Smooth muscle cell of the umbilical artery (primary cell): ENCODE measurements around the gene HARBI1. TPM values are rescaled to one million over a fixed set of nuclear protein-coding genes. Genes with fewer than 3 reads are reported as not detected.

ENCODE experiments used
- total RNA-seq: library from RNA; depleted of rRNA; stranded (reverse); fragments of >200 nt; gene quantifications from 2 replicates; pipeline ENCODE4 v1.2.3, GENCODE V29; 2014

HARBI1 gene, protein sequence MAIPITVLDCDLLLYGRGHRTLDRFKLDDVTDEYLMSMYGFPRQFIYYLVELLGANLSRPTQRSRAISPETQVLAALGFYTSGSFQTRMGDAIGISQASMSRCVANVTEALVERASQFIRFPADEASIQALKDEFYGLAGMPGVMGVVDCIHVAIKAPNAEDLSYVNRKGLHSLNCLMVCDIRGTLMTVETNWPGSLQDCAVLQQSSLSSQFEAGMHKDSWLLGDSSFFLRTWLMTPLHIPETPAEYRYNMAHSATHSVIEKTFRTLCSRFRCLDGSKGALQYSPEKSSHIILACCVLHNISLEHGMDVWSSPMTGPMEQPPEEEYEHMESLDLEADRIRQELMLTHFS
- 4.8 and 5.9 TPM in 2 replicates for total RNA-seq

GRCh38 chr11:46617134-46617971, at the start of gene HARBI1, which contains the start of gene ATG13:
HARBI1 (minus strand) TSS chr11:46617227; CDS start chr11:46616237, 990 bp downstream.
ATG13 (plus strand) TSS chr11:46617553; CDS start chr11:46644292, 26,739 bp downstream.

DNA sequence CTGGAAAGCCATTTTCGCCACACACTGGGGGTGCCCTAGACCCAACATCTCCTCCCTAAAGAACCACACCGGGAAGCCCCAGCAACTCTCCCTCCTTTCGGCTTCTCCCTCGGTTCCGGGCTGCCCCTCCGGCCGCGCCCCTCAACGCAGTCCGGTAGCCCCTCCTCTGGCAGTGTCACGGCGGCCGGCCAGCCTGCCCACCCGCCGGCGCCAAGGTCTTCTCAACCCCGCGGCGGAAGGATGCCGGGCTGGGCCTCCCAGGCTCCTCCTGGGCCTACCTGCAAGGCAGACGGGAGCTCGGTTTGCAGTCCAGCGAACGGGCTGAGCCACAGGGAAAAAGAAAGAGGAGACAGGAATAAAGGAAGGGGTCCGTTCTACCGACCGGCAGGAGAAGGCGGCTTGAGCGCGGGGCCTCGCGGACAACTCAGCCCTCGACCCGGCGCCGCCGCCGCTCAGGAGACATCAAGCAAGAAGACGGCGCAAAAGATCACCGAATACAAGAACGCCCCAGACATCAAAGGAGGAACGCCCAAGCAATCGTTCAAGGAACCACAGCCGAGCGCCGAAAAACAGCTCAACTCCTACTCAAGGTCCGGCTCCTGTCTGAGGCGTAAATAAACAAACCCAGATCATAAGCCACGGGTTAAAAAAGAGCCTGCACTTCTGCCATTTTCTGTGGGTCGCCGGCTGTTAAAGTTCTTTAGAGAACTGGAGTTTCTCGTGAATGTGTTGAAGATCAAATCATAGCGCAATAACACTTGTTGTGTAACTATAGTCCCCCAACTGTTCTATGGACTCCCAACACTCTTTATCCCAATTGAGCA, 23.3 kb downstream of the HARBI1 start, which contains the start of gene AMBRA1:
TSS of gene AMBRA1 (minus strand) at position 474 of the 824 bp plus-strand sequence. CDS start 45,643 bp downstream, outside the sequence.

Other genes with a start within 250 kb of the HARBI1 start
- gene MDK, start 235.6 kb downstream of the HARBI1 start, total RNA-seq, result 89.6 and 127 TPM in 2 replicates
- gene CHRM4, start 225.5 kb downstream of the HARBI1 start, total RNA-seq, result not detected in 2 replicates
- 14.6 and 29.0 TPM in 2 replicates for gene AMBRA1, start 23.2 kb downstream of the HARBI1 start, total RNA-seq
- 61.2 and 75.2 TPM in 2 replicates for gene ATG13, start 326 bp upstream of the HARBI1 start, total RNA-seq
- 45.7 and 85.3 TPM in 2 replicates for gene ARHGAP1, start 83.4 kb upstream of the HARBI1 start, total RNA-seq
- 9.3 and 10.1 TPM in 2 replicates for gene ZNF408, start 83.8 kb upstream of the HARBI1 start, total RNA-seq
- gene F2, start 102.0 kb upstream of the HARBI1 start, total RNA-seq, result not detected in 2 replicates
- gene CKAP5, start 229.1 kb upstream of the HARBI1 start, total RNA-seq, result 55.8 and 109 TPM in 2 replicates